GM19351 (cell line): ENCODE data around the gene HMX3.

ENCODE experiments used
- ATAC-seq: cut with Tn5 transposase; IDR thresholded peaks from one replicate; pipeline ENCODE4 v1.9.1; 2021; ENCODE audit warnings: mild to moderate bottlenecking, moderate library complexity; ENCODE audit not compliant: unreplicated experiment

HMX3 gene

GRCh38 chr10:123135415-123136141 is at the start of gene HMX3:
Gene HMX3 (plus strand): TSS chr10:123135970. CDS start chr10:123136051, 81 bp downstream.
- ATAC-seq: peak; percentile 46

GRCh38 chr10:123086281-123086680 is 49.5 kb upstream of the HMX3 start:
- ATAC-seq: no peak

GRCh38 chr10:123087348-123087747 is 48.4 kb upstream of the HMX3 start:
- no peak for ATAC-seq

GRCh38 chr10:123087786-123088185 is 48.0 kb upstream of the HMX3 start:
- ATAC-seq: no peak

GRCh38 chr10:123092635-123093414 is 42.9 kb upstream of the HMX3 start:
- ATAC-seq: no peak

- no peak for ATAC-seq
These were observed 42.3 kb upstream of the HMX3 start for GRCh38 chr10:123093489-123093888.

GRCh38 chr10:123096452-123096851 is 39.3 kb upstream of the HMX3 start:
- no peak for ATAC-seq

- ATAC-seq: no peak
These were observed 38.7 kb upstream of the HMX3 start for GRCh38 chr10:123097039-123097438.

- no peak for ATAC-seq
These were observed 35.6 kb upstream of the HMX3 start for GRCh38 chr10:123100030-123100762.

GRCh38 chr10:123101872-123102271 is 33.9 kb upstream of the HMX3 start:
- ATAC-seq: no peak

GRCh38 chr10:123102673-123103072 is 33.1 kb upstream of the HMX3 start:
- no peak for ATAC-seq

GRCh38 chr10:123103944-123104343 is 31.8 kb upstream of the HMX3 start:
- ATAC-seq: no peak

- ATAC-seq: no peak
These were observed 26.3 kb upstream of the HMX3 start for GRCh38 chr10:123109466-123109865.

- ATAC-seq: no peak
These were observed 17.9 kb upstream of the HMX3 start for GRCh38 chr10:123117644-123118417.

GRCh38 chr10:123119081-123119480 is 16.7 kb upstream of the HMX3 start:
- ATAC-seq: no peak

GRCh38 chr10:123126246-123126645 is 9.5 kb upstream of the HMX3 start:
- ATAC-seq: no peak

- no peak for ATAC-seq
These were observed 6.0 kb upstream of the HMX3 start for GRCh38 chr10:123129618-123130271.

GRCh38 chr10:123132576-123133477 is 2.9 kb upstream of the HMX3 start:
- ATAC-seq: peak; percentile 32
